ENCODE data around the gene CNTN4. TPM values are rescaled to one million over a fixed set of nuclear protein-coding genes. Genes with fewer than 3 reads are reported as not detected.
"Not testable (repeated sequence)": the region's sequence is repeated elsewhere in the genome, so short reads cannot be mapped to it uniquely, and the experiment has no call there.

The CNTN4 gene
- 2.6 TPM for polyA plus RNA-seq (ENCODE audit: insufficient read length)

GRCh38 chr3:2098398-2099027, at the start of gene CNTN4:
Gene CNTN4 (plus strand): TSS chr3:2098866.
- peak; percentile 88 for DNase-seq

GRCh38 chr3:2061360-2061759, 37.3 kb upstream of the CNTN4 start:
- no peak for DNase-seq

GRCh38 chr3:2071531-2071930, 27.1 kb upstream of the CNTN4 start:
- DNase-seq: no peak

GRCh38 chr3:2078821-2079220, 19.8 kb upstream of the CNTN4 start:
- DNase-seq: no peak

- peak; percentile 20 for DNase-seq
Observed at GRCh38 chr3:2082871-2083480, 15.7 kb upstream of the CNTN4 start.

- DNase-seq: not testable (repeated sequence)
Observed at GRCh38 chr3:2083558-2083957, 15.1 kb upstream of the CNTN4 start.

GRCh38 chr3:2090095-2090911, 8.4 kb upstream of the CNTN4 start:
- no peak for DNase-seq

- DNase-seq: no peak
Observed at GRCh38 chr3:2092758-2093157, 5.9 kb upstream of the CNTN4 start.

GRCh38 chr3:2094941-2095340, 3.7 kb upstream of the CNTN4 start:
- no peak for DNase-seq

- peak; percentile 35 for DNase-seq
Observed at GRCh38 chr3:2096216-2096615, 2.5 kb upstream of the CNTN4 start.

GRCh38 chr3:2097641-2098191, 950 bp upstream of the CNTN4 start:
- peak; percentile 10 for DNase-seq

GRCh38 chr3:2099028-2099671, 484 bp downstream of the CNTN4 start:
- peak; percentile 34 for DNase-seq

GRCh38 chr3:2099779-2100191, 1.1 kb downstream of the CNTN4 start:
- peak; percentile 15 for DNase-seq

GRCh38 chr3:2106438-2106837, 7.8 kb downstream of the CNTN4 start:
- no peak for DNase-seq

GRCh38 chr3:2110597-2111117, 12.0 kb downstream of the CNTN4 start:
- no peak for DNase-seq

- DNase-seq: no peak
Observed at GRCh38 chr3:2114617-2115275, 16.1 kb downstream of the CNTN4 start.

GRCh38 chr3:2130726-2131125, 32.1 kb downstream of the CNTN4 start:
- no peak for DNase-seq

GRCh38 chr3:2133146-2133545, 34.5 kb downstream of the CNTN4 start:
- no peak for DNase-seq

GRCh38 chr3:2137651-2138050, 39.0 kb downstream of the CNTN4 start:
- no peak for DNase-seq

- DNase-seq: no peak
Observed at GRCh38 chr3:2141482-2141881, 42.8 kb downstream of the CNTN4 start.

- no peak for DNase-seq
Observed at GRCh38 chr3:2148561-2149340, 50.1 kb downstream of the CNTN4 start.

Measured in hindlimb muscle (tissue), 1 donor.